PFSK-1 (cell line): ENCODE data around the gene PCNX3.

Experiments
- POLR2AphosphoS5 ChIP-seq: IDR thresholded peaks from 2 replicates; pipeline ENCODE4 v1.6.1; 2012; ENCODE audit warnings: low read depth, mild to moderate bottlenecking, control low read depth, low read length, moderate library complexity
- REST ChIP-seq, 2 experiments: IDR thresholded peaks; 2 replicates each; pipeline versions ENCODE4 v1.6.1 to v1.8.0; 2011 to 2012; ENCODE audit warnings: low read depth in 2 of 2, low read length in 2 of 2, control low read depth in 1 of 2, inconsistent platforms in 1 of 2, mild to moderate bottlenecking in 1 of 2, moderate library complexity in 1 of 2; ENCODE audit not compliant: insufficient read depth in 1 of 2
- TAF1 ChIP-seq: IDR thresholded peaks from 2 replicates; pipeline ENCODE4 v1.6.1; 2012; ENCODE audit warnings: low read length, control low read depth, borderline replicate concordance; ENCODE audit not compliant: insufficient read depth

DNA sequence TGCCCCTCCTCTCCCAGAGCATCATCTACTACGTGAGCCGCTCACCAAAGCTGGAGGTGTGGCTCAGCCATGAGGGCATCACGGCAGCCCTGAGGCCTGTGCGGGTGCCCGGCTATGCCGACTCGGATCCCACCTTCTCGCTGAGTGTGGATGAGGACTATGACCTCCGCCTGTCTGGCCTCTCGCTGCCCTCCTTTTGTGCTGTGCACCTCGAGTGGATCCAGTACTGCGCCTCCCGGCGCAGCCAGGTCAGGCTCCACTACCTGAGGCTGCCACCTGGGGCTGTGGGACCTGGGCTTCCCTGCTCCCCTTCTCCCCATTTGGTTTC lies 18.5 kb downstream of the PCNX3 start:
- TF ChIP-seq TAF1 (no peak), REST (IDR thresholded peaks at IDR 0.05; ENCODE audit: insufficient read depth in 1 of 2, low read depth in 2 of 2, low read length in 2 of 2) (no peak), POLR2AphosphoS5 (no peak)
